Heart right ventricle (tissue), 16 donors: ENCODE results near the gene NRL. TPM values are rescaled to one million over a fixed set of nuclear protein-coding genes. Genes with fewer than 3 reads are reported as not detected.
"Not testable (repeated sequence)": the region's sequence is repeated elsewhere in the genome, so short reads cannot be mapped to it uniquely, and the experiment has no call there.

Experiments used
- ATAC-seq, 8 donors: fragments of 200-7000 bp; cut with Tn5 transposase; one replicate each; pipeline ENCODE4 v1.9.1; 2020; ENCODE audit warnings: mild to moderate bottlenecking in 8 of 8, moderate library complexity in 8 of 8, moderate number of reproducible peaks in 1 of 8
- DNase-seq, 2 donors: peaks; one replicate each; pipeline ENCODE4 v3.0.0-alpha.2; 2020
- H3K27ac ChIP-seq, 10 donors: fragments of 200-600 bp; sonication (generic) in 2 of 10; one replicate each; pipeline versions ENCODE4 v1.5.0 to v1.8.0; 2020 to 2022; ENCODE audit warnings: mild to moderate bottlenecking in 3 of 10
- H3K27me3 ChIP-seq, 7 donors: fragments of 200-600 bp; one replicate each; pipeline ENCODE4 v1.8.0; 2021 to 2022; ENCODE audit warnings: mild to moderate bottlenecking in 2 of 7
- H3K36me3 ChIP-seq, 9 donors: fragments of 200-600 bp; sonication (generic) in 1 of 9; one replicate each; pipeline versions ENCODE4 v1.5.0 to v1.8.0; 2020 to 2022; ENCODE audit warnings: mild to moderate bottlenecking in 2 of 9
- H3K4me1 ChIP-seq, 9 donors: fragments of 200-600 bp; sonication (generic) in 1 of 9; one replicate each; pipeline versions ENCODE4 v1.5.0 to v1.8.0; 2020 to 2022; ENCODE audit warnings: mild to moderate bottlenecking in 4 of 9
- H3K4me3 ChIP-seq, 10 donors: fragments of 200-600 bp; sonication (generic) in 2 of 10; one replicate each; pipeline versions ENCODE4 v1.5.0 to v1.8.0; 2020 to 2022; ENCODE audit warnings: mild to moderate bottlenecking in 7 of 10, moderate library complexity in 2 of 10
- H3K9me3 ChIP-seq, 11 donors: fragments of 200-600 bp in 10 of 11; sonication (generic) in 2 of 11; one replicate each; pipeline versions ENCODE4 v1.5.0 to v1.8.0; 2013 to 2022; ENCODE audit warnings: mild to moderate bottlenecking in 2 of 11, control low read depth in 1 of 11, moderate library complexity in 1 of 11
- CTCF ChIP-seq, 9 donors: fragments of 200-600 bp; sonication (generic) in 2 of 9; IDR thresholded peaks; one replicate each; pipeline versions ENCODE4 v1.5.0 to v1.8.0; 2021 to 2022; ENCODE audit warnings: antibody characterized with exemption in 9 of 9, mild to moderate bottlenecking in 5 of 9, moderate library complexity in 1 of 9
- WGBS, 2 donors: extraction: QIAGEN DNeasy Blood & Tissue Kit; methylation state at CpG; one replicate each; pipeline ENCODE4 v1.1.7; 2013; ENCODE audit warnings: inconsistent platforms in 1 of 2; 5-methylcytosine and 5-hydroxymethylcytosine counted together
- intact Hi-C, 10 donors: fragments of 100-400 bp; cut with DNase I; formaldehyde crosslinking; loops; one replicate each; pipeline versions ENCODE4 v1.11.1 to v1.14.2; 2022
- microRNA-seq, 2 donors: library from miRNA; unstranded; fragments of <30 nt; microRNA quantifications; one replicate each; pipeline ENCODE4 v1.2.0, GENCODE V29; 2021
- polyA plus RNA-seq, 2 donors: library from polyadenylated mRNA; stranded (reverse); fragments of 200-250 nt; gene quantifications; one replicate each; pipeline ENCODE4 v1.2.3, GENCODE V29; 2013
- total RNA-seq, 10 donors: library from RNA; stranded (reverse); fragmentation: NEBNext Ultra II Directional in 3 of 10; extraction: Animal tissue kit (Norgen Biotek cat#: 25700) in 3 of 10; gene quantifications; one replicate each; pipeline versions ENCODE4 v1.2.1 to v1.2.4, GENCODE V29; 2021 to 2023
- donor health status: Arrhythmogenic right ventricular cardiomyopathy.
- donor health status: ischemic (EF 13 %, LVEDD 7.1; RV severe dilation, severe dysfunction).
- donor health status: healthy with polysubstance abuse.
- donor health status: DM: no; HTN: yes; CAD: no.
- donor health status: DM: no; HTN: no; CAD: no.
- donor health status: ischemic (EF 25% LVEDD 6.9; RV normal size, moderate dysfunction).
- donor health status: ischemic (EF 25% LVEDD 5.7; RV mildly dilated, moderate dysfunction).
- donor health status: healthy.
- donor health status: DM: yes; HTN: yes; CAD: no.
- donor health status: Ischemic cardiomyopathy.
- donor health status: ischemic (EF 35%, LVEDD 5.7; RV mildly dilated, moderate dysfunction).
- donor health status: nonischemic (EF 11% LVEDD 7.7; RV severe dilation, severe dysfunction).
- donor health status: DM: yes; HTN: yes; CAD: no.
- donor health status: PGD.
- donor health status: ischemic (EF 29% LVEDD 5.4; RV normal size, mild dysfunction).
- donor health status: nonischemic (EF 23%, LVEDD 6.1; RV moderate dilation, normal function).

Gene NRL
- total and polyA plus RNA-seq, 12 donors, result 1.5 to 3.5 (median 2.2) TPM

- H3K27ac ChIP-seq, result peak overlapping the region; percentile 63 to 96 (median 94)
- H3K4me3 ChIP-seq, result peak overlapping the region; percentile 32 to 83 (median 71)
- H3K27me3 ChIP-seq, result no peaks in the 10 kb centered on the region
- peaks cover 0 to 17% (median 5%) of the 10 kb centered on the region in 11 donors for H3K9me3 ChIP-seq
- peak; percentile 79 to 86 for DNase-seq
- intact Hi-C loops, result loop anchor here in 3 of 10 donors (5.0 kb wide), 2 partner anchors 49 to 64 kb away; partner anchors contain the start of gene DHRS4L2 (in 2 of the 3)
- H3K4me1 ChIP-seq, result peaks cover 0 to 25% (median 4%) of the 10 kb centered on the region in 9 donors
- no peaks in the 10 kb centered on the region for H3K36me3 ChIP-seq
- 0% methylated on average over 41 to 50 of the region's 50 CpGs for WGBS, 2 donors
- TF ChIP-seq CTCF (IDR thresholded peaks at IDR 0.05), result peak; percentile 69 to 85 (median 74)
- ATAC-seq, result peak; percentile 95 to 98 (median 96)
These were observed 78.4 kb downstream of the NRL start for GRCh38 chr14:24036169-24036962.

GRCh38 chr14:24035769-24036168 lies 79.0 kb downstream of the NRL start:
- Histone ChIP-seq H3K9me3 (peaks cover 0 to 22% (median 6%) of the 10 kb centered on the region in 11 donors), H3K4me3 (peak overlapping the region in 9 of 10 donors; percentile 46 to 83 (median 71)), H3K4me1 (peaks cover 0 to 25% (median 4%) of the 10 kb centered on the region in 9 donors), H3K27ac (peak overlapping the region; percentile 63 to 96 (median 94))
- not testable (repeated sequence) for DNase-seq, H3K36me3 ChIP-seq, H3K27me3 ChIP-seq
- intact Hi-C loops, result loop anchor here in 3 of 10 donors (5.0 kb wide), 2 partner anchors 48 to 63 kb away; partner anchors contain the start of gene DHRS4L2 (in 2 of the 3)
- peak in 6 of 8 donors; percentile 1 to 51 (median 10) for ATAC-seq
- 52 to 53% methylated on average over 3 of the region's 4 CpGs for WGBS, 2 donors

GRCh38 chr14:24032727-24033418 lies 81.9 kb downstream of the NRL start:
- peak in 1 of 8 donors; percentile 27 for ATAC-seq
- DNase-seq, result no peak
- Histone ChIP-seq H3K27me3 (no peaks in the 10 kb centered on the region), H3K27ac (no peak overlapping the region), H3K9me3 (peaks cover 0 to 25% (median 6%) of the 10 kb centered on the region in 11 donors), H3K36me3 (no peaks in the 10 kb centered on the region), H3K4me3 (no peak overlapping the region), H3K4me1 (peaks cover 0 to 25% (median 4%) of the 10 kb centered on the region in 9 donors)
- WGBS, 2 donors, result 80 to 81% methylated on average over 2 of the region's 2 CpGs
- TF ChIP-seq CTCF (IDR thresholded peaks at IDR 0.05), result no peak
- intact Hi-C loops, result no loop called here

GRCh38 chr14:24031331-24031730 lies 83.4 kb downstream of the NRL start:
- H3K36me3 ChIP-seq, DNase-seq, intact Hi-C loops, H3K27ac ChIP-seq, ATAC-seq, H3K4me3 ChIP-seq, H3K27me3 ChIP-seq: not testable (repeated sequence)
- Histone ChIP-seq H3K9me3 (peaks cover 0 to 25% (median 6%) of the 10 kb centered on the region in 11 donors), H3K4me1 (peaks cover 0 to 20% (median 0%) of the 10 kb centered on the region in 9 donors)
- WGBS, 2 donors, result 83 to 85% methylated on average over 2 of the region's 2 CpGs

- H3K27ac ChIP-seq, H3K27me3 ChIP-seq, ATAC-seq, H3K4me3 ChIP-seq, intact Hi-C loops, H3K36me3 ChIP-seq, DNase-seq: not testable (repeated sequence)
- peaks cover 0 to 25% (median 6%) of the 10 kb centered on the region in 11 donors for H3K9me3 ChIP-seq
- H3K4me1 ChIP-seq, result peaks cover 0 to 15% (median 0%) of the 10 kb centered on the region in 9 donors
- WGBS, 2 donors, result 92 to 97% methylated on average over 2 of the region's 3 CpGs
These were observed 85.1 kb downstream of the NRL start for GRCh38 chr14:24029687-24030086.

Small RNA genes lying within 50 kb of the gene (microRNA-seq; reads per million reads assigned to microRNA genes)
- 0 reads per million in 2 donors for gene MIR7703

Other genes with a start within 250 kb of the NRL start
- 10 to 100 TPM; 24.9 to 37.5 (median 30.7) TPM for gene DHRS4, start 161.2 kb downstream of the NRL start, total RNA-seq
- gene DHRS4, start 161.2 kb downstream of the NRL start, polyA plus RNA-seq, result 10 to 100 TPM; 31.1 to 66.7 TPM
- gene DHRS4L2, start 126.0 kb downstream of the NRL start, total RNA-seq, result 10 to 100 TPM; 22.9 to 38.0 (median 30.7) TPM
- 10 to 100 TPM; 25.5 to 52.4 TPM for gene DHRS4L2, start 126.0 kb downstream of the NRL start, polyA plus RNA-seq
- under 1 TPM in 7 of 10 donors, not detected in 3; 0.06 to 0.31 (median 0.08) TPM for gene CARMIL3, start 62.9 kb downstream of the NRL start, total RNA-seq
- gene CARMIL3, start 62.9 kb downstream of the NRL start, polyA plus RNA-seq, result under 1 TPM; 0.13 to 0.44 TPM
- gene CPNE6, start 43.4 kb downstream of the NRL start, total RNA-seq, result under 1 TPM in 4 of 10 donors, not detected in 6; 0.12 to 0.64 (median 0.41) TPM
- gene CPNE6, start 43.4 kb downstream of the NRL start, polyA plus RNA-seq, result not detected
- gene PCK2, start 20.6 kb downstream of the NRL start, total RNA-seq, result 1 to 10 TPM in 9 of 10 donors, under 1 TPM in 1; 0.75 to 6.8 (median 2.6) TPM
- 1 to 10 TPM; 2.5 to 7.3 TPM for gene PCK2, start 20.6 kb downstream of the NRL start, polyA plus RNA-seq
- 10 to 100 TPM; 62.2 to 99.7 (median 73.0) TPM for gene DCAF11, start 172 bp downstream of the NRL start, total RNA-seq
- gene DCAF11, start 172 bp downstream of the NRL start, polyA plus RNA-seq, result 10 to 100 TPM; 19.7 to 72.7 TPM
- gene FITM1, start 15.7 kb upstream of the NRL start, total RNA-seq, result 100 to 1,000 TPM; 105 to 176 (median 131) TPM
- 100 to 1,000 TPM in 1 of 2 donors, 10 to 100 TPM in 1; 77.0 to 247 TPM for gene FITM1, start 15.7 kb upstream of the NRL start, polyA plus RNA-seq
- gene PSME1, start 21.2 kb upstream of the NRL start, total RNA-seq, result 100 to 1,000 TPM in 5 of 10 donors, 10 to 100 TPM in 5; 84.3 to 341 (median 100.0) TPM
- 100 to 1,000 TPM; 138 to 149 TPM for gene PSME1, start 21.2 kb upstream of the NRL start, polyA plus RNA-seq
- 10 to 100 TPM; 10.2 to 18.8 (median 13.3) TPM for gene EMC9, start 26.6 kb upstream of the NRL start, total RNA-seq
- gene EMC9, start 26.6 kb upstream of the NRL start, polyA plus RNA-seq, result 10 to 100 TPM; 27.2 to 44.3 TPM
- 100 to 1,000 TPM in 3 of 10 donors, 10 to 100 TPM in 7; 62.6 to 347 (median 85.0) TPM for gene PSME2, start 31.7 kb upstream of the NRL start, total RNA-seq
- gene PSME2, start 31.7 kb upstream of the NRL start, polyA plus RNA-seq, result 100 to 1,000 TPM; 124 to 290 TPM
- 10 to 100 TPM; 27.5 to 52.6 (median 34.8) TPM for gene RNF31, start 32.5 kb upstream of the NRL start, total RNA-seq
- 10 to 100 TPM; 39.4 to 92.9 TPM for gene RNF31, start 32.5 kb upstream of the NRL start, polyA plus RNA-seq
- 100 to 1,000 TPM in 1 of 10 donors, 10 to 100 TPM in 9; 17.7 to 147 (median 36.7) TPM for gene IRF9, start 46.3 kb upstream of the NRL start, total RNA-seq
- gene IRF9, start 46.3 kb upstream of the NRL start, polyA plus RNA-seq, result 10 to 100 TPM; 28.2 to 64.1 TPM
- gene REC8, start 57.1 kb upstream of the NRL start, total RNA-seq, result 1 to 10 TPM; 2.5 to 7.0 (median 4.3) TPM
- 10 to 100 TPM in 1 of 2 donors, 1 to 10 TPM in 1; 2.5 to 17.7 TPM for gene REC8, start 57.1 kb upstream of the NRL start, polyA plus RNA-seq
- gene IPO4, start 73.9 kb upstream of the NRL start, total RNA-seq, result 10 to 100 TPM; 10.1 to 22.5 (median 12.6) TPM
- 10 to 100 TPM in 1 of 2 donors, 1 to 10 TPM in 1; 4.4 to 23.8 TPM for gene IPO4, start 73.9 kb upstream of the NRL start, polyA plus RNA-seq
- gene TM9SF1, start 80.5 kb upstream of the NRL start, total RNA-seq, result 10 to 100 TPM; 14.2 to 31.3 (median 18.7) TPM
- 10 to 100 TPM; 10.8 to 36.4 TPM for gene TM9SF1, start 80.5 kb upstream of the NRL start, polyA plus RNA-seq
- under 1 TPM in 1 of 10 donors, not detected in 9; 0.28 TPM for gene TSSK4, start 90.7 kb upstream of the NRL start, total RNA-seq
- under 1 TPM in 1 of 2 donors, not detected in 1; 0.22 TPM for gene TSSK4, start 90.7 kb upstream of the NRL start, polyA plus RNA-seq
- gene CHMP4A, start 98.5 kb upstream of the NRL start, total RNA-seq, result 10 to 100 TPM; 23.4 to 35.3 (median 29.4) TPM
- 10 to 100 TPM; 34.3 to 80.8 TPM for gene CHMP4A, start 98.5 kb upstream of the NRL start, polyA plus RNA-seq
- 10 to 100 TPM; 13.9 to 22.9 (median 18.9) TPM for gene MDP1, start 101.1 kb upstream of the NRL start, total RNA-seq
- gene MDP1, start 101.1 kb upstream of the NRL start, polyA plus RNA-seq, result 10 to 100 TPM; 23.0 to 23.5 TPM
- gene NEDD8, start 117.4 kb upstream of the NRL start, total RNA-seq, result 100 to 1,000 TPM; 178 to 228 (median 199) TPM
- 100 to 1,000 TPM; 154 to 325 TPM for gene NEDD8, start 117.4 kb upstream of the NRL start, polyA plus RNA-seq
- 10 to 100 TPM; 28.6 to 46.9 (median 33.5) TPM for gene GMPR2, start 118.0 kb upstream of the NRL start, total RNA-seq
- 10 to 100 TPM; 26.4 to 27.3 TPM for gene GMPR2, start 118.0 kb upstream of the NRL start, polyA plus RNA-seq
- gene TINF2, start 127.7 kb upstream of the NRL start, total RNA-seq, result 10 to 100 TPM; 36.8 to 56.4 (median 40.5) TPM
- 10 to 100 TPM; 19.3 to 44.0 TPM for gene TINF2, start 127.7 kb upstream of the NRL start, polyA plus RNA-seq
- gene TGM1, start 148.2 kb upstream of the NRL start, total RNA-seq, result 1 to 10 TPM in 1 of 10 donors, under 1 TPM in 9; 0.17 to 2.2 (median 0.65) TPM
- under 1 TPM; 0.51 to 0.87 TPM for gene TGM1, start 148.2 kb upstream of the NRL start, polyA plus RNA-seq
- 10 to 100 TPM; 17.4 to 30.0 (median 19.6) TPM for gene RABGGTA, start 156.6 kb upstream of the NRL start, total RNA-seq
- 10 to 100 TPM; 30.6 to 37.9 TPM for gene RABGGTA, start 156.6 kb upstream of the NRL start, polyA plus RNA-seq
- 10 to 100 TPM in 4 of 10 donors, 1 to 10 TPM in 6; 6.9 to 11.1 (median 9.0) TPM for gene DHRS1, start 184.8 kb upstream of the NRL start, total RNA-seq
- 10 to 100 TPM in 1 of 2 donors, 1 to 10 TPM in 1; 8.5 to 11.6 TPM for gene DHRS1, start 184.8 kb upstream of the NRL start, polyA plus RNA-seq
- 10 to 100 TPM; 22.0 to 31.9 (median 27.3) TPM for gene NOP9, start 184.9 kb upstream of the NRL start, total RNA-seq
- gene NOP9, start 184.9 kb upstream of the NRL start, polyA plus RNA-seq, result 10 to 100 TPM; 10.7 to 10.8 TPM
- gene CIDEB, start 193.0 kb upstream of the NRL start, total RNA-seq, result 1 to 10 TPM; 1.9 to 6.0 (median 3.5) TPM
- gene CIDEB, start 193.0 kb upstream of the NRL start, polyA plus RNA-seq, result 1 to 10 TPM; 4.3 to 4.8 TPM
- gene LTB4R2, start 195.2 kb upstream of the NRL start, total RNA-seq, result 1 to 10 TPM in 7 of 10 donors, under 1 TPM in 3; 0.68 to 2.4 (median 1.3) TPM
- gene LTB4R2, start 195.2 kb upstream of the NRL start, polyA plus RNA-seq, result under 1 TPM; 0.51 to 0.90 TPM
- 1 to 10 TPM in 7 of 10 donors, under 1 TPM in 3; 0.76 to 3.1 (median 1.8) TPM for gene LTB4R, start 196.6 kb upstream of the NRL start, total RNA-seq
- gene LTB4R, start 196.6 kb upstream of the NRL start, polyA plus RNA-seq, result 1 to 10 TPM; 3.2 to 3.7 TPM
- 10 to 100 TPM; 17.4 to 37.0 (median 22.9) TPM for gene ADCY4, start 220.1 kb upstream of the NRL start, total RNA-seq
- gene ADCY4, start 220.1 kb upstream of the NRL start, polyA plus RNA-seq, result 100 to 1,000 TPM in 1 of 2 donors, 10 to 100 TPM in 1; 23.1 to 104 TPM
- 1 to 10 TPM; 1.7 to 4.9 (median 3.5) TPM for gene RIPK3, start 225.0 kb upstream of the NRL start, total RNA-seq
- gene RIPK3, start 225.0 kb upstream of the NRL start, polyA plus RNA-seq, result 1 to 10 TPM; 4.9 to 7.1 TPM